Panc1 (cell line): ENCODE results near the gene ERBB3. TPM values are rescaled to one million over a fixed set of nuclear protein-coding genes. Genes with fewer than 3 reads are reported as not detected.

Experiments used
- ATAC-seq: fragments of 200-7000 bp; cut with Tn5 transposase; 2 replicates; pipeline ENCODE4 v1.9.1; 2020; ENCODE audit warnings: mild to moderate bottlenecking, moderate library complexity
- BruUV-seq: library from RNA; stranded (reverse); fragments of 400-500 nt; replicated peaks from 2 replicates; lab custom pipeline; 2021; lab: Mats Ljungman, UMichigan
- CTCF ChIA-PET: fragments of 300-600 bp; sonication (Branson Sonifier 250); formaldehyde crosslinking; loops from one replicate; lab custom pipeline; 2022; ENCODE audit warnings: antibody characterized with exemption; lab: Charles Lee
- POLR2A ChIA-PET: fragments of 300-600 bp; sonication (Branson Sonifier 250); formaldehyde crosslinking; loops from one replicate; lab custom pipeline; 2022; ENCODE audit warnings: antibody characterized with exemption; lab: Charles Lee
- DNase-seq: peaks from one replicate; pipeline ENCODE4 v3.0.0-alpha.2; 2010; ENCODE audit warnings: low read depth, low spot score
- H3K27ac ChIP-seq: 2 replicates; pipeline ENCODE4 v1.5.1; 2011; ENCODE audit warnings: mild to moderate bottlenecking, low read length, inconsistent platforms
- H3K27me3 ChIP-seq: fragments of 200-500 bp; sonication (Bioruptor generic); 2 replicates; pipeline ENCODE4 v1.6.0; 2014; ENCODE audit warnings: low read length, inconsistent platforms; ENCODE audit not compliant: control insufficient read depth, insufficient read depth
- H3K36me3 ChIP-seq: fragments of 200-500 bp; sonication (Bioruptor generic); 2 replicates; pipeline ENCODE4 v1.5.1; 2014; ENCODE audit warnings: inconsistent platforms, mild to moderate bottlenecking, low read length, moderate library complexity; ENCODE audit not compliant: control insufficient read depth, insufficient read depth
- H3K4me1 ChIP-seq: 2 replicates; pipeline ENCODE4 v1.5.1; 2011; ENCODE audit warnings: inconsistent platforms, mild to moderate bottlenecking, low read length, moderate library complexity; ENCODE audit not compliant: control insufficient read depth, insufficient read depth
- H3K4me3 ChIP-seq, 2 experiments: 2 replicates each; pipeline ENCODE4 v1.5.1; 2011 to 2012; ENCODE audit warnings: low read depth in 2 of 2, low read length in 2 of 2, mild to moderate bottlenecking in 2 of 2, inconsistent platforms in 1 of 2, moderate library complexity in 1 of 2
- H3K9me3 ChIP-seq: fragments of 200-500 bp; sonication (Bioruptor generic); 2 replicates; pipeline ENCODE4 v1.5.1; 2014; ENCODE audit warnings: low read depth, mild to moderate bottlenecking, inconsistent platforms, low read length, moderate library complexity; ENCODE audit not compliant: control insufficient read depth, insufficient read depth
- CTCF ChIP-seq: fragments of 450-650 bp; IDR thresholded peaks from 2 replicates; pipeline ENCODE4 v1.5.1; 2017; ENCODE audit warnings: mild to moderate bottlenecking
- POLR2AphosphoS5 ChIP-seq: IDR thresholded peaks from 2 replicates; pipeline ENCODE4 v1.6.1; 2012; ENCODE audit warnings: mild to moderate bottlenecking, low read depth, low read length, moderate library complexity
- REST ChIP-seq, 2 experiments: IDR thresholded peaks; 2 replicates each; pipeline ENCODE4 v1.6.1; 2011 to 2012; ENCODE audit warnings: low read depth in 2 of 2, control low read depth in 1 of 2, low read length in 1 of 2, mild to moderate bottlenecking in 1 of 2, moderate library complexity in 1 of 2; ENCODE audit not compliant: insufficient read depth in 1 of 2
- SIN3A ChIP-seq: IDR thresholded peaks from 2 replicates; pipeline ENCODE4 v1.6.1; 2012; ENCODE audit warnings: low read depth, mild to moderate bottlenecking, low read length, moderate library complexity, borderline replicate concordance; ENCODE audit not compliant: insufficient read depth
- TCF7L2 ChIP-seq: IDR thresholded peaks from 2 replicates; pipeline ENCODE4 v1.6.1; 2011; ENCODE audit warnings: mild to moderate bottlenecking, low read depth, low read length, inconsistent platforms
- in situ Hi-C: cut with HindIII; loops from 2 replicates; pipeline ENCODE4 v1.10.0; 2016; ENCODE audit warnings: low sequenced_read_pairs, low pct_unique_long_range_greater_than_20kb
- intact Hi-C: fragments of 100-400 bp; cut with micrococcal nuclease; formaldehyde crosslinking; loops from one replicate; pipeline ENCODE4 v1.10.0; 2022; ENCODE audit not compliant: unreplicated experiment
- total RNA-seq: library from RNA; stranded (reverse); gene quantifications from one replicate; pipeline ENCODE4 v1.2.1, GENCODE V29; 2021; ENCODE audit not compliant: unreplicated experiment

Gene ERBB3
- total RNA-seq, 1 experiment from 2014 or later = 0.90 TPM

GRCh38 chr12:56086096-56086495 lies 6.1 kb downstream of the ERBB3 start:
- BruUV-seq = no TSS peak
- Histone ChIP-seq H3K4me3 (no peak overlapping the region), H3K27ac (no peak overlapping the region), H3K27me3 (no peaks in the 10 kb centered on the region), H3K9me3 (no peaks in the 10 kb centered on the region), H3K36me3 (no peaks in the 10 kb centered on the region), H3K4me1 (no peaks in the 10 kb centered on the region)
- in situ Hi-C loops = no loop called here
- TF ChIP-seq POLR2AphosphoS5 (no peak), CTCF (no peak), SIN3A (no peak), TCF7L2 (no peak), REST (IDR thresholded peaks at IDR 0.05; ENCODE audit: insufficient read depth in 1 of 2, low read depth in 2 of 2, low read length in 1 of 2) (no peak)
- ATAC-seq (no peak), DNase-seq (no peak)
- POLR2A ChIA-PET = interaction anchor here (0.6 kb wide), 1 partner anchor 105 kb away, joined by 4 read pairs; no protein-coding TSS in a partner anchor
- CTCF ChIA-PET = no interaction called here
- intact Hi-C loops = no loop called here

GRCh38 chr12:56086608-56087007 lies 6.6 kb downstream of the ERBB3 start:
- no peaks in the 10 kb centered on the region for H3K4me1 ChIP-seq
- TF ChIP-seq REST (IDR thresholded peaks at IDR 0.05; ENCODE audit: insufficient read depth in 1 of 2, low read depth in 2 of 2, low read length in 1 of 2) = no peak
- no peak for TF ChIP-seq TCF7L2
- no peak for TF ChIP-seq CTCF
- ATAC-seq (no peak), DNase-seq (no peak)
- no peak overlapping the region for H3K27ac ChIP-seq
- no peak overlapping the region for H3K4me3 ChIP-seq
- CTCF ChIA-PET = no interaction called here
- intact Hi-C loops = no loop called here
- in situ Hi-C loops = no loop called here
- no peaks in the 10 kb centered on the region for H3K9me3 ChIP-seq
- H3K27me3 ChIP-seq = no peaks in the 10 kb centered on the region
- H3K36me3 ChIP-seq = no peaks in the 10 kb centered on the region
- BruUV-seq = no TSS peak
- POLR2A ChIA-PET = no interaction called here
